BJ (cell line): ENCODE measurements around the gene CTNNA2. TPM values are rescaled to one million over a fixed set of nuclear protein-coding genes. Genes with fewer than 3 reads are reported as not detected.

Experiments used
- CTCF ChIA-PET: fragments of 350-600 bp; formaldehyde crosslinking; extraction: SDS; loops from one replicate; lab custom pipeline; 2021; ENCODE audit warnings: antibody characterized with exemption, inconsistent platforms; lab: Yijun Ruan, JAX
- POLR2A ChIA-PET: fragments of 300-600 bp; sonication (Branson Sonifier 250); formaldehyde crosslinking; extraction: SDS; loops from one replicate; lab custom pipeline; 2021; ENCODE audit warnings: antibody characterized with exemption; lab: Charles Lee
- DNase-seq: peaks from one replicate; pipeline ENCODE4 v3.0.0-alpha.2; 2011; ENCODE audit warnings: low read depth
- H3K27me3 ChIP-seq: 2 replicates; pipeline ENCODE4 v1.6.0; 2011; ENCODE audit warnings: low read length; ENCODE audit not compliant: control insufficient read depth, insufficient read depth
- H3K36me3 ChIP-seq: 2 replicates; pipeline ENCODE4 v1.5.1; 2011; ENCODE audit warnings: low read length; ENCODE audit not compliant: control insufficient read depth, insufficient read depth
- H3K4me3 ChIP-seq: 2 replicates; pipeline ENCODE4 v1.5.1; 2011; ENCODE audit warnings: low read depth, mild to moderate bottlenecking, control low read depth, low read length
- CTCF ChIP-seq: IDR thresholded peaks from 2 replicates; pipeline ENCODE4 v1.5.1; 2011; ENCODE audit warnings: low read depth, mild to moderate bottlenecking, control low read depth, inconsistent platforms, low read length, moderate library complexity; ENCODE audit not compliant: insufficient read depth
- polyA plus RNA-seq: library from polyadenylated mRNA; depleted of rRNA; stranded (reverse); fragments of >200 nt; gene quantifications from 2 replicates; pipeline ENCODE4 v1.2.3, GENCODE V29; 2011

The CTNNA2 gene
- polyA plus RNA-seq, 1 experiment = not detected

- ChIA-PET CTCF (interaction anchor here (0.9 to 1.9 kb wide), 7 partner anchors 195 to 229 kb away, joined by 3 to 19 read pairs (median 5); no protein-coding TSS in a partner anchor), POLR2A (no interaction called here)
- Histone ChIP-seq H3K36me3 (no peaks in the 10 kb centered on the region), H3K27me3 (no peaks in the 10 kb centered on the region), H3K4me3 (no peak overlapping the region)
- TF ChIP-seq CTCF = peak; percentile 25
- DNase-seq = no peak
These were observed 147.7 kb downstream of the CTNNA2 start for GRCh38 chr2:79660557-79660956.

- no peaks in the 10 kb centered on the region for H3K27me3 ChIP-seq
- POLR2A ChIA-PET = no interaction called here
- TF ChIP-seq CTCF = no peak
- no peak for DNase-seq
- no peak overlapping the region for H3K4me3 ChIP-seq
- H3K36me3 ChIP-seq = no peaks in the 10 kb centered on the region
- CTCF ChIA-PET = no interaction called here
These were observed 152.2 kb downstream of the CTNNA2 start for GRCh38 chr2:79665091-79665490.

GRCh38 chr2:79666430-79666829 lies 153.6 kb downstream of the CTNNA2 start:
- POLR2A ChIA-PET = no interaction called here
- no peak for DNase-seq
- H3K4me3 ChIP-seq = no peak overlapping the region
- CTCF ChIA-PET = no interaction called here
- no peaks in the 10 kb centered on the region for H3K36me3 ChIP-seq
- no peaks in the 10 kb centered on the region for H3K27me3 ChIP-seq
- TF ChIP-seq CTCF = no peak

- ChIA-PET POLR2A (no interaction called here), CTCF (interaction anchor here (1.7 kb wide), 1 partner anchor 186 kb away, joined by 8 read pairs; no protein-coding TSS in a partner anchor)
- H3K36me3 ChIP-seq = no peaks in the 10 kb centered on the region
- no peak overlapping the region for H3K4me3 ChIP-seq
- no peak for DNase-seq
- TF ChIP-seq CTCF = no peak
- H3K27me3 ChIP-seq = no peaks in the 10 kb centered on the region
These were observed 156.9 kb downstream of the CTNNA2 start for GRCh38 chr2:79669714-79670113.

- Histone ChIP-seq H3K36me3 (no peaks in the 10 kb centered on the region), H3K27me3 (no peaks in the 10 kb centered on the region), H3K4me3 (no peak overlapping the region)
- TF ChIP-seq CTCF = no peak
- CTCF ChIA-PET = interaction anchor here (1.7 kb wide), 1 partner anchor 185 kb away, joined by 8 read pairs; no protein-coding TSS in a partner anchor
- POLR2A ChIA-PET = no interaction called here
- DNase-seq = no peak
These were observed 157.3 kb downstream of the CTNNA2 start for GRCh38 chr2:79670198-79670597.
